Chondrocyte (in vitro differentiated cells): ENCODE measurements around the gene MYG1. TPM values are rescaled to one million over a fixed set of nuclear protein-coding genes. Genes with fewer than 3 reads are reported as not detected.

Experiments
- DNase-seq: peaks from one replicate; pipeline ENCODE4 v3.0.0; 2021; ENCODE audit warnings: mixed read lengths, low spot score
- H3K27ac Mint-ChIP-seq: one replicate; pipeline ENCODE4 v1.8.0; 2021; ENCODE audit warnings: mild to moderate bottlenecking, moderate library complexity, mixed read lengths; ENCODE audit not compliant: unreplicated experiment
- H3K27me3 Mint-ChIP-seq: 2 replicates; pipeline ENCODE4 v1.8.0; 2021; ENCODE audit warnings: low read depth, mixed read lengths
- H3K36me3 Mint-ChIP-seq: 2 replicates; pipeline ENCODE4 v1.8.0; 2021; ENCODE audit warnings: low read depth, mixed read lengths
- H3K4me1 Mint-ChIP-seq: 2 replicates; pipeline ENCODE4 v1.8.0; 2021; ENCODE audit warnings: low read depth, mild to moderate bottlenecking, mixed read lengths
- H3K4me3 Mint-ChIP-seq: one replicate; pipeline ENCODE4 v1.8.0; 2021; ENCODE audit warnings: mild to moderate bottlenecking, moderate library complexity, mixed read lengths; ENCODE audit not compliant: unreplicated experiment
- H3K9me3 Mint-ChIP-seq: 2 replicates; pipeline ENCODE4 v1.8.0; 2021; ENCODE audit warnings: low read depth, mixed read lengths
- CTCF ChIP-seq: fragments of 200-600 bp; sonication (generic); IDR thresholded peaks from 2 replicates; pipeline ENCODE4 v1.5.0; 2021; ENCODE audit warnings: antibody characterized with exemption, mild to moderate bottlenecking, moderate library complexity
- total RNA-seq: library from RNA; stranded (reverse); gene quantifications from 3 replicates; pipeline ENCODE4 v1.2.1, GENCODE V29; 2021

Gene MYG1
- total RNA-seq, 1 donor from 2014 or later: 47.0 TPM

- no peaks in the 10 kb centered on the region for H3K36me3 Mint-ChIP-seq
- no peaks in the 10 kb centered on the region for H3K9me3 Mint-ChIP-seq
- H3K4me3 Mint-ChIP-seq: no peak overlapping the region
- peaks cover 8% of the 10 kb centered on the region for H3K4me1 Mint-ChIP-seq
- no peak for TF ChIP-seq CTCF
- DNase-seq: no peak
- no peak overlapping the region for H3K27ac Mint-ChIP-seq
- no peaks in the 10 kb centered on the region for H3K27me3 Mint-ChIP-seq
These were observed 11.2 kb upstream of the MYG1 start for GRCh38 chr12:53288322-53288721.

GRCh38 chr12:53289891-53290290, 9.6 kb upstream of the MYG1 start:
- TF ChIP-seq CTCF: no peak
- no peaks in the 10 kb centered on the region for H3K36me3 Mint-ChIP-seq
- peaks cover 4% of the 10 kb centered on the region for H3K4me1 Mint-ChIP-seq
- no peaks in the 10 kb centered on the region for H3K9me3 Mint-ChIP-seq
- H3K27me3 Mint-ChIP-seq: no peaks in the 10 kb centered on the region
- H3K27ac Mint-ChIP-seq: no peak overlapping the region
- no peak for DNase-seq
- H3K4me3 Mint-ChIP-seq: no peak overlapping the region

GRCh38 chr12:53290661-53291060, 8.8 kb upstream of the MYG1 start:
- no peak for DNase-seq
- peaks cover 11% of the 10 kb centered on the region for H3K4me1 Mint-ChIP-seq
- H3K27me3 Mint-ChIP-seq: no peaks in the 10 kb centered on the region
- H3K4me3 Mint-ChIP-seq: no peak overlapping the region
- TF ChIP-seq CTCF: no peak
- no peaks in the 10 kb centered on the region for H3K9me3 Mint-ChIP-seq
- no peak overlapping the region for H3K27ac Mint-ChIP-seq
- H3K36me3 Mint-ChIP-seq: no peaks in the 10 kb centered on the region

GRCh38 chr12:53292426-53292825, 7.1 kb upstream of the MYG1 start:
- no peaks in the 10 kb centered on the region for H3K36me3 Mint-ChIP-seq
- H3K9me3 Mint-ChIP-seq: no peaks in the 10 kb centered on the region
- peaks cover 27% of the 10 kb centered on the region for H3K4me1 Mint-ChIP-seq
- no peak for TF ChIP-seq CTCF
- no peak overlapping the region for H3K27ac Mint-ChIP-seq
- no peaks in the 10 kb centered on the region for H3K27me3 Mint-ChIP-seq
- H3K4me3 Mint-ChIP-seq: no peak overlapping the region
- no peak for DNase-seq

- peak; percentile 18 for TF ChIP-seq CTCF
- peak within 1 kb of the TSS; percentile 95 for H3K27ac Mint-ChIP-seq
- no peaks in the 10 kb centered on the region for H3K9me3 Mint-ChIP-seq
- peak within 1 kb of the TSS; percentile 97 for H3K4me3 Mint-ChIP-seq
- peaks cover 48% of the 10 kb centered on the region for H3K4me1 Mint-ChIP-seq
- no peaks in the 10 kb centered on the region for H3K27me3 Mint-ChIP-seq
- no peak for DNase-seq
- peaks cover 4% of the 10 kb centered on the region for H3K36me3 Mint-ChIP-seq
These were observed 4.2 kb upstream of the MYG1 start, which contains the start of gene PFDN5 for GRCh38 chr12:53295070-53295890. PFDN5 (plus strand) TSS chr12:53295542; CDS start chr12:53295568, 26 bp downstream.
